GM18526 (cell line): ENCODE data around the gene COL20A1.

Source experiments
- POLR2A ChIP-seq: IDR thresholded peaks from 3 replicates; pipeline ENCODE4 v1.6.1; 2011; ENCODE audit not compliant: insufficient read length; ENCODE audit errors: extremely low read depth

Gene COL20A1

GRCh38 chr20:63333241-63333836 is 40.4 kb downstream of the COL20A1 start:
- TF ChIP-seq POLR2A = no peak

- TF ChIP-seq POLR2A = no peak
Measured at GRCh38 chr20:63334356-63334755, 41.4 kb downstream of the COL20A1 start.

- TF ChIP-seq POLR2A = no peak
Measured at GRCh38 chr20:63335711-63336110, 42.7 kb downstream of the COL20A1 start.

GRCh38 chr20:63336232-63336752 is 43.3 kb downstream of the COL20A1 start:
- no peak for TF ChIP-seq POLR2A

GRCh38 chr20:63337786-63338420 is 44.9 kb downstream of the COL20A1 start:
- TF ChIP-seq POLR2A = no peak

- TF ChIP-seq POLR2A = no peak
Measured at GRCh38 chr20:63342561-63343459, 49.8 kb downstream of the COL20A1 start.

DNA sequence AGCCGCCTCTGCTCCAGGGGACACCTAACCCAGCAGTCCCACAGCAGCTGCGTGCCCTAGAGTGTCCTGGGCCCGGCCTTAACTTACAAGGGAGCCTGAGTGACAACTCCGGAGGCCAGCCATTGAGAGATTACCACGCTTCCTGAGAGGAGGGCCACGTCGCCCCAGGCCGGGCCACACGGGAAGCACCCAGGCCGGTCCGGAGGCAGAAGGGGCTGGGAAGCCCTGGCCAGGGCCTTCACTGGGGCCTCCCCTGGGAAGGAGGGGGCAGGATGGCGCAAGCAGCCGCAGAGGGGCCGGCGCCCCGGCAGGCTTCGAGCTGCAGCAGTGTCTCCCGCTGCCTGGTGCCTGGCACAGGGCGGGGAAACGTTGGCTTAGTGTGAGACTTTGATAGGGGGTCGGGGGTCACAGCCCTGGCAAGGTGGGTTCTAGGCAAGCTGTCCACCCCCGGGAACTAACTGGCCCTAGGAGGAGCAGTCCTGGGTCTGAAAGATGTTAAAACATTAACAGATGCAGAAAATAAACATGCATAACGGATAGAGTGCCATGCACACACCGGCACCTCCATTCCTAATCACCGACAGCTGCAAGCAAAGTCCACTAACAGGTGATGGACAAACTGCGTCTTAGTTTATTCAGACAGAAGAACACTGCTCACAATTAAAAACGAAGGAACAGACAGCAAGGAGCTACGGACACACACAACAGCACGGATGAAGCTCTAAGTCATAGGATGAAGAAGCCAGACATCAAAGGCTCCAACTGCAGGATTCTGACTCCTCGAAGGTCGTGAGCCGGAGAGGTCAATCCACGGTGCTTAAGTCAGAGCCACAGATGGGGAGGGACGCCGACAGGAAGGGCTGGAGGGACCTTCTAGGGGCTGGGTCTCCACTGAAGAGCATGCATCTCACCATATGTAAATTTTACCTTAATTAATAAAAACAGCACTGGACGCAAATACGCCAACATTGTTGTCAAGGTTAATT is 50.8 kb downstream of the COL20A1 start:
- TF ChIP-seq POLR2A = no peak

DNA sequence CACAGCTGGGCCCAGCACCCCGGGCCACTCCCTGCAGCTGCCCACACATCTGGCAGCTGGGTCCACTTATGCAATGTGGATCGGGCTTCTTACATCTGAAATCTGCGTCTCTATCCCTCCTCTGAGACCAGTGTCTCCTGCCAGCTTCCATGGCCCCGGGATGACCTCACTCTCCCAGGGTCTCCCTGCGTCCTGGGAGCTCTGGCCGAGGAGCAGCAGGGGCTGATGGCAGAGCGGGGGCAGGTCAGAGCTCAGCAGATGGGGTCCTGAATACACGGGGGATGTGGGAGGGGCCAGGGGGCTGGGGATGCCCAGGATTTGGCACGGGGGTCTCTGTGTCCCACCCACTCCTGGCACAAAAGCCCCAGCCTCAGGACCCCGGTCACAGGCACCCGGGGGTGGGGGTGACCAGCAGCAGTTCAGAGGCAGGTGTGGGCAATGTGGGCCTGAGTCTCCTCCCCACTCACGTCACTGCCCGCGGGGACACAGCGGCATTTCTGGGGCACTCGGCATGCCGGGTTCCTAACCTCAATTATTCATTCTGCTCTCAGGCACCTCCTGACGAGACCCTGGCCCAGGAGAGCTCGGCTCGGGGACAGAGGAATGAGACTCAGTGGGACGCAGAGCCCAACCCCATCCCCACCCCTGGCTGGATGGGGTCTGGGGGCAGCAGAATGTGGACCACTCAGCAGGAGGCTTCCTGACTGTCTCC is 51.8 kb downstream of the COL20A1 start:
- TF ChIP-seq POLR2A = no peak

- no peak for TF ChIP-seq POLR2A
Measured at GRCh38 chr20:63345328-63346100, 52.5 kb downstream of the COL20A1 start.

DNA sequence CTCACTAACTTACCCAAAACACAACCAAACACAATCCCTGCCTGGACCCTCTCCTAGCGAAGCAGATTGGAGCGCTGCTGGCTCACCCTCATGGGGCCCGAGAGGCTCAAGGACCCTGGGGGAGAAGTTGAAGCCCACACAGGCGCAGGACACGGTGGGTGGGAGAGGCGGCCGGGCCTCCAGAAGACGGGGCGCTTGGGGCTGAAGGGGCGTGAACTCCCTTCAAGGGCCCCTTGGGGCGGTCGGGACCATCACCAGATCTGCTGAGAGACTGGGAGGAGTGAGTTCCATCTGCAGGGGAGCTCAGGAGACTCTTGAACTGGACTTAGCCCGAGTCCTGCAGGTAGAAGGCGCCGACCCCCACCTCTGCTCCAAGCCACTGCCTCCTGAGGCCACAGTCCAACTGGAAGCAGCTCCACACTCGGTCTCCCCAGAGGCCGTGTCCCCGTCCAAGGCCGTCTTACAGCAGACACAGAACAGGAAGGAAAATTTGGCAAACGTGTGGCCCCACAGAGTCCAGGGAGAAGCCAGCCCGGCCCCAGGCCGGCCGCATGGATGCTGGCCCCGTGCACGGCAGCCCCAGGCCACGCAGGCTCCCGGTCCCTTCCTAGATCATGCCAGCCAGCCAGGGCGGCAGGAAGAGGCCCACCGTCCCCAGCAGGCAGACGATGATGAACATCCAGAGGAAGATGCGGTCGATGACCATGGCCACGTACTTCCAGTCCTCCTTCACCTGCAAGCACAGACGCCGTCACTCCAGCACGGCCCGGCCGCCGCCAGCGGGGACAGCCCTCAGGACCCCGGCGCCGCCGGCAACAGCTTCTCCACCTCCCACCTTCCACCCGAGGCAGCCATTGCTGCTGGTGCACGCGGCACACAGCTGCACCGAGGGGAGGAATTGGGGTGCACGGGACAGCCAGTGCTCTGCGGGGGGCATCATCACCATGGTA is 53.4 kb downstream of the COL20A1 start:
- no peak for TF ChIP-seq POLR2A

GRCh38 chr20:63347081-63347741 is 54.2 kb downstream of the COL20A1 start:
- TF ChIP-seq POLR2A = no peak
